Fibroblast of lung (primary cell): ENCODE data around the gene DPH3. TPM values are rescaled to one million over a fixed set of nuclear protein-coding genes. Genes with fewer than 3 reads are reported as not detected.

Experiments used
- DNase-seq, 2 donors: peaks; one replicate each; pipeline versions ENCODE4 v3.0.0 to v3.0.0-alpha.2; 2010; ENCODE audit warnings: low read depth in 2 of 2
- H2AFZ ChIP-seq: 2 replicates; pipeline ENCODE4 v1.5.1; 2012; ENCODE audit warnings: low read length, control low read depth, inconsistent platforms
- H3K27ac ChIP-seq: 2 replicates; pipeline ENCODE4 v1.5.1; 2011; ENCODE audit warnings: low read length, control low read depth; ENCODE audit not compliant: insufficient read depth
- H3K27me3 ChIP-seq: 2 replicates; pipeline ENCODE4 v1.5.1; 2011; ENCODE audit warnings: mild to moderate bottlenecking, low read length; ENCODE audit not compliant: control insufficient read depth, insufficient read depth
- H3K36me3 ChIP-seq: 2 replicates; pipeline ENCODE4 v1.5.1; 2011; ENCODE audit warnings: low read length; ENCODE audit not compliant: control insufficient read depth, insufficient read depth
- H3K4me1 ChIP-seq: 2 replicates; pipeline ENCODE4 v1.5.1; 2011; ENCODE audit warnings: low read length; ENCODE audit not compliant: control insufficient read depth, insufficient read depth; ENCODE audit errors: extremely low read depth
- H3K4me2 ChIP-seq: 2 replicates; pipeline ENCODE4 v1.5.1; 2011; ENCODE audit warnings: low read length, control low read depth; ENCODE audit not compliant: insufficient read depth; ENCODE audit errors: extremely low read depth
- H3K4me3 ChIP-seq, 4 experiments: fragments of 200-600 bp in 1 of 4; sonication (generic) in 1 of 4; replicated peaks in 1 of 4; 2 replicates each; pipeline ENCODE4 v1.5.1; 2011 to 2016; ENCODE audit warnings: low read length in 4 of 4, low read depth in 3 of 4, mild to moderate bottlenecking in 3 of 4, control low read depth in 2 of 4, inconsistent platforms in 1 of 4, mixed read lengths in 1 of 4; ENCODE audit not compliant: insufficient read depth in 1 of 4; ENCODE audit errors: control extremely low read depth in 1 of 4
- H3K79me2 ChIP-seq: 2 replicates; pipeline ENCODE4 v1.5.1; 2012; ENCODE audit warnings: mild to moderate bottlenecking, low read length, inconsistent platforms; ENCODE audit not compliant: control insufficient read depth, insufficient read depth
- H3K9ac ChIP-seq: 2 replicates; pipeline ENCODE4 v1.5.1; 2011; ENCODE audit warnings: mild to moderate bottlenecking, low read length, control low read depth; ENCODE audit not compliant: insufficient read depth
- H3K9me3 ChIP-seq: 2 replicates; pipeline ENCODE4 v1.5.1; 2012; ENCODE audit warnings: low read depth, low read length; ENCODE audit not compliant: control insufficient read depth, insufficient read depth
- H4K20me1 ChIP-seq: 2 replicates; pipeline ENCODE4 v1.5.1; 2011; ENCODE audit warnings: low read length; ENCODE audit not compliant: control insufficient read depth, insufficient read depth; ENCODE audit errors: extremely low read depth
- CTCF ChIP-seq, 2 donors: IDR thresholded peaks in 1 of 2; conservative IDR thresholded peaks in 1 of 2; 1 replicate in 1 of 2; 2 replicates in 1 of 2; pipeline ENCODE4 v1.5.1; 2011 to 2012; ENCODE audit warnings: low read length in 2 of 2, control low read depth in 1 of 2, inconsistent platforms in 1 of 2, low read depth in 1 of 2, mild to moderate bottlenecking in 1 of 2
- EZH2 ChIP-seq: IDR thresholded peaks from 2 replicates; pipeline ENCODE4 v1.5.1; 2012; ENCODE audit warnings: low read length, control low read depth, mild to moderate bottlenecking; ENCODE audit errors: missing control alignments
- polyA plus RNA-seq, 2 donors: library from polyadenylated mRNA; depleted of rRNA in 1 of 2; stranded (reverse) in 1 of 2; unstranded in 1 of 2; fragments of >200 nt; gene quantifications; 2 replicates each; pipeline ENCODE4 v1.2.1, GENCODE V29; 2011 to 2012; ENCODE audit warnings: missing spikeins in 1 of 2
- total RNA-seq: library from RNA; depleted of rRNA; stranded (reverse); fragments of >200 nt; gene quantifications from 2 replicates; pipeline ENCODE4 v1.2.1, GENCODE V29; 2014

The DPH3 gene
- total and polyA plus RNA-seq, 2 donors (not counting 1 experiment from before 2014, with no cell fraction given): 28.1 to 28.2 TPM

- DNase-seq: no peak
- TF ChIP-seq CTCF (conservative IDR thresholded peaks at IDR 0.05 in 1 of 2, IDR thresholded peaks at IDR 0.05 in 1 of 2; ENCODE audit: low read depth in 1 of 2, low read length in 2 of 2) (no peak), EZH2 (no peak)
- H3K36me3 ChIP-seq: no peaks in the 10 kb centered on the region
- no peaks in the 10 kb centered on the region for H4K20me1 ChIP-seq
- no peak overlapping the region for H2AFZ ChIP-seq
- no peaks in the 10 kb centered on the region for H3K27me3 ChIP-seq
- H3K9ac ChIP-seq: no peak overlapping the region
- no peaks in the 10 kb centered on the region for H3K4me1 ChIP-seq
- H3K79me2 ChIP-seq: no peaks in the 10 kb centered on the region
- no peak overlapping the region for H3K27ac ChIP-seq
- no peak overlapping the region for H3K4me2 ChIP-seq
- no peaks in the 10 kb centered on the region for H3K9me3 ChIP-seq
- no peak overlapping the region for H3K4me3 ChIP-seq
Observed at GRCh38 chr3:16284633-16285032, 19.9 kb upstream of the DPH3 start.

GRCh38 chr3:16280671-16281070 is 15.9 kb upstream of the DPH3 start:
- no peak overlapping the region for H3K4me3 ChIP-seq
- H2AFZ ChIP-seq: no peak overlapping the region
- H4K20me1 ChIP-seq: no peaks in the 10 kb centered on the region
- TF ChIP-seq EZH2 (no peak), CTCF (conservative IDR thresholded peaks at IDR 0.05 in 1 of 2, IDR thresholded peaks at IDR 0.05 in 1 of 2; ENCODE audit: low read depth in 1 of 2, low read length in 2 of 2) (no peak)
- no peaks in the 10 kb centered on the region for H3K9me3 ChIP-seq
- H3K4me1 ChIP-seq: no peaks in the 10 kb centered on the region
- H3K4me2 ChIP-seq: no peak overlapping the region
- H3K79me2 ChIP-seq: no peaks in the 10 kb centered on the region
- DNase-seq: no peak
- no peaks in the 10 kb centered on the region for H3K36me3 ChIP-seq
- no peaks in the 10 kb centered on the region for H3K27me3 ChIP-seq
- no peak overlapping the region for H3K9ac ChIP-seq
- H3K27ac ChIP-seq: no peak overlapping the region

- Histone ChIP-seq H3K4me3 (no peak overlapping the region), H3K36me3 (no peaks in the 10 kb centered on the region), H3K27ac (no peak overlapping the region), H3K79me2 (no peaks in the 10 kb centered on the region), H3K4me1 (no peaks in the 10 kb centered on the region), H3K9me3 (no peaks in the 10 kb centered on the region), H3K9ac (no peak overlapping the region), H3K27me3 (no peaks in the 10 kb centered on the region), H2AFZ (no peak overlapping the region), H4K20me1 (no peaks in the 10 kb centered on the region), H3K4me2 (no peak overlapping the region)
- DNase-seq: no peak
- TF ChIP-seq EZH2: no peak
Observed at GRCh38 chr3:16279010-16279801, 14.5 kb upstream of the DPH3 start.
